Daoy (cell line): ENCODE measurements around the gene KCTD13. TPM values are rescaled to one million over a fixed set of nuclear protein-coding genes. Genes with fewer than 3 reads are reported as not detected.
"Not testable (repeated sequence)": the region's sequence is repeated elsewhere in the genome, so short reads cannot be mapped to it uniquely, and the experiment has no call there.

Experiments used
- DNase-seq: peaks from one replicate; pipeline ENCODE4 v3.0.0-alpha.2; 2015; ENCODE audit warnings: low read depth
- total RNA-seq: library from RNA; depleted of rRNA; stranded (reverse); fragments of >200 nt; shearing (Covaris generic); gene quantifications from 2 replicates; pipeline ENCODE4 v1.2.3, GENCODE V29; 2014; rRNA removed

Gene KCTD13
- total RNA-seq, result 9.0 and 24.2 TPM in 2 replicates

- DNase-seq, result peak; percentile 81
These were observed at the start of gene KCTD13 for GRCh38 chr16:29925781-29926710. TSS of gene KCTD13 (minus strand) at chr16:29926226. CDS start at chr16:29926033, 193 bp downstream.

- DNase-seq, result no peak
These were observed 49.1 kb upstream of the KCTD13 start for GRCh38 chr16:29975134-29975538.

- DNase-seq, result no peak
These were observed 48.5 kb upstream of the KCTD13 start for GRCh38 chr16:29974291-29975133.

GRCh38 chr16:29973384-29974246, 47.6 kb upstream of the KCTD13 start, which contains the start of gene TAOK2:
TSS of gene TAOK2 (plus strand) at chr16:29973868. CDS start at chr16:29977773, 3,905 bp downstream.
- peak; percentile 98 for DNase-seq

- no peak for DNase-seq
These were observed 47.0 kb upstream of the KCTD13 start for GRCh38 chr16:29972992-29973383.

- no peak for DNase-seq
These were observed 46.5 kb upstream of the KCTD13 start for GRCh38 chr16:29972500-29972899.

- DNase-seq, result no peak
These were observed 45.3 kb upstream of the KCTD13 start for GRCh38 chr16:29971304-29971703.

- DNase-seq, result no peak
These were observed 42.2 kb upstream of the KCTD13 start for GRCh38 chr16:29968205-29968604.

- DNase-seq, result no peak
These were observed 37.2 kb upstream of the KCTD13 start for GRCh38 chr16:29963021-29963743.

- peak; percentile 27 for DNase-seq
These were observed 36.4 kb upstream of the KCTD13 start for GRCh38 chr16:29962344-29962994.

- DNase-seq, result peak; percentile 90
These were observed 35.7 kb upstream of the KCTD13 start, which contains the start of gene TMEM219 for GRCh38 chr16:29961479-29962343. TSS of gene TMEM219 (plus strand) at chr16:29962079. CDS start at chr16:29963144, 1,065 bp downstream.

- DNase-seq, result no peak
These were observed 35.1 kb upstream of the KCTD13 start for GRCh38 chr16:29961127-29961478.

- DNase-seq, result not testable (repeated sequence)
These were observed 33.8 kb upstream of the KCTD13 start for GRCh38 chr16:29959821-29960220.

- DNase-seq, result no peak
These were observed 33.3 kb upstream of the KCTD13 start for GRCh38 chr16:29959293-29959692.

GRCh38 chr16:29958756-29959155, 32.7 kb upstream of the KCTD13 start:
- no peak for DNase-seq

GRCh38 chr16:29951625-29952365, 25.8 kb upstream of the KCTD13 start:
- DNase-seq, result no peak

- DNase-seq, result no peak
These were observed 24.9 kb upstream of the KCTD13 start for GRCh38 chr16:29950806-29951461.

GRCh38 chr16:29947897-29948296, 21.9 kb upstream of the KCTD13 start:
- no peak for DNase-seq
